GM18502 (cell line): ENCODE data around the gene MRPL14.

Experiments used
- ATAC-seq: cut with Tn5 transposase; IDR thresholded peaks from one replicate; pipeline ENCODE4 v1.9.1; 2021; ENCODE audit warnings: mild to moderate bottlenecking; ENCODE audit not compliant: unreplicated experiment, poor library complexity

Gene MRPL14

GRCh38 chr6:44126320-44127149, 717 bp downstream of the MRPL14 start:
- ATAC-seq = peak; percentile 52

GRCh38 chr6:44123544-44123943, 3.7 kb downstream of the MRPL14 start:
- no peak for ATAC-seq

- ATAC-seq = no peak
Observed at GRCh38 chr6:44122801-44123200, 4.5 kb downstream of the MRPL14 start.

- ATAC-seq = no peak
Observed at GRCh38 chr6:44120692-44121443, 6.4 kb downstream of the MRPL14 start.

- no peak for ATAC-seq
Observed at GRCh38 chr6:44119704-44120262, 7.5 kb downstream of the MRPL14 start.

- no peak for ATAC-seq
Observed at GRCh38 chr6:44117397-44118128, 9.7 kb downstream of the MRPL14 start.

GRCh38 chr6:44116641-44117382, 10.4 kb downstream of the MRPL14 start:
- ATAC-seq = no peak

- ATAC-seq = no peak
Observed at GRCh38 chr6:44115866-44116265, 11.4 kb downstream of the MRPL14 start.

- ATAC-seq = no peak
Observed at GRCh38 chr6:44113414-44113813, 13.8 kb downstream of the MRPL14 start.

- no peak for ATAC-seq
Observed at GRCh38 chr6:44111434-44112417, 15.5 kb downstream of the MRPL14 start.

GRCh38 chr6:44110966-44111365, 16.3 kb downstream of the MRPL14 start:
- no peak for ATAC-seq

GRCh38 chr6:44110005-44110676, 17.1 kb downstream of the MRPL14 start:
- ATAC-seq = no peak

- ATAC-seq = no peak
Observed at GRCh38 chr6:44109212-44109611, 18.0 kb downstream of the MRPL14 start.

- no peak for ATAC-seq
Observed at GRCh38 chr6:44108471-44108870, 18.8 kb downstream of the MRPL14 start.

- no peak for ATAC-seq
Observed at GRCh38 chr6:44107017-44107416, 20.2 kb downstream of the MRPL14 start.

- ATAC-seq = no peak
Observed at GRCh38 chr6:44105993-44106740, 21.1 kb downstream of the MRPL14 start.

GRCh38 chr6:44105146-44105545, 22.1 kb downstream of the MRPL14 start:
- no peak for ATAC-seq
